Stimulated activated CD8-positive, alpha-beta memory T cell treated with anti-CD3 and anti-CD28 coated beads, Interleukin-7, amount 100 ng/mL, for 48 hours (primary cell): Measurements from ENCODE around the gene CRYZ.
A peak's percentile ranks its signal among the peaks of the same experiment; 100 is the strongest.
"Not testable (repeated sequence)": the region's sequence is repeated elsewhere in the genome, so short reads cannot be mapped to it uniquely, and the experiment has no call there.

Experiments used
- DNase-seq, 2 donors: peaks; one replicate each; pipeline ENCODE4 v3.0.0-alpha.2; 2020; ENCODE audit warnings: low read depth in 1 of 2; ENCODE audit errors: extremely low read depth in 1 of 2

The CRYZ gene, protein sequence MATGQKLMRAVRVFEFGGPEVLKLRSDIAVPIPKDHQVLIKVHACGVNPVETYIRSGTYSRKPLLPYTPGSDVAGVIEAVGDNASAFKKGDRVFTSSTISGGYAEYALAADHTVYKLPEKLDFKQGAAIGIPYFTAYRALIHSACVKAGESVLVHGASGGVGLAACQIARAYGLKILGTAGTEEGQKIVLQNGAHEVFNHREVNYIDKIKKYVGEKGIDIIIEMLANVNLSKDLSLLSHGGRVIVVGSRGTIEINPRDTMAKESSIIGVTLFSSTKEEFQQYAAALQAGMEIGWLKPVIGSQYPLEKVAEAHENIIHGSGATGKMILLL

DNA sequence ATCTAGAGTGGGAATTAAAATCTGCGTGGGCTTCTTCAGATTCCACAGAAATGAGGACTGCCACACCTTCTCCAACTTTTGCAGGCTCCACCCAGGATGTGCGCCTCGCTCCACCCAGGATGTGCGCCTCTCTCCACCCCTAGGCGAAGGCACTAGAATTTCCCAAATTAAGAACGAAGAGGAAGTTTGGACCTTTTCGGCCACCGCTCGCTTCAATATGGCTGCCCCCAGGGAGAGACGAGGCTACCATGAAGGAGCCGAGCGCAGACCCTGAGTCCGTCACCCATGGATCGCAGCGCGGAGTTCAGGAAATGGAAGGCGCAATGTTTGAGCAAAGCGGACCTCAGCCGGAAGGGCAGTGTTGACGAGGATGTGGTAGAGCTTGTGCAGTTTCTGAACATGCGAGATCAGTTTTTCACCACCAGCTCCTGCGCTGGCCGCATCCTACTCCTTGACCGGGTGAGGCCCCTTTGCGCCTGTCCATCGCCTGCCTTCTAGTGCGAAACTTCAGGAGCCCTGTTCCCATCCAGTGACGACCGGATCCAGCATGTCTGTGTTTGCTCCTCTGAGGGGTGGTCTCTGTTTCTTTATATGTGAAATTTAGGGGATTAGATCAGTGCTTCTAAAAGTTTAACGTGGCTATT is at the start of gene CRYZ, which contains the start of gene TYW3:
Gene CRYZ, minus strand, starts transcription at position 91 of the 644 bp plus-strand sequence. CDS start 8,229 bp downstream, outside the sequence.
Gene TYW3, plus strand, starts transcription at position 193 of the 644 bp plus-strand sequence. Its CDS starts 93 bp downstream, at position 286.
- DNase-seq: peak; percentile 60 to 81

DNA sequence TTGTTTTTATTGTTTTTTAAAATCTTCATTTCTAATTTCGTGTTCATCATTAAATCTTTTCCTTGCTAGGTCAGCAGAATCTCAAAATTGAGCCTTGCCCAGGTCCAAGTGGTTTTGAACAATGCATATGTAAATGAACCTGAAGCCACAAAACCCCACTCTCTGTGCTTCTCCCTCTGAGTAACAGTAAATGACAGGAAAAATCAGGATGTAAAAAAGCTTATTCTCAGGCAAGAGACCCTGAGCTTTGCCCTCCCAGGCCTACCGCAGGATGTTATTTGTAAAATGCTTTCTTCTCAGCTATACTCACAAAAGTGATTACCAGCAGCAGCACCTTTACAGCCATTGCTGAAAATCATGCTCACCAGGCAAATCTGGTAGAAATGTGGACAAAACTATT is 47.7 kb upstream of the CRYZ start:
- no peak for DNase-seq

DNA sequence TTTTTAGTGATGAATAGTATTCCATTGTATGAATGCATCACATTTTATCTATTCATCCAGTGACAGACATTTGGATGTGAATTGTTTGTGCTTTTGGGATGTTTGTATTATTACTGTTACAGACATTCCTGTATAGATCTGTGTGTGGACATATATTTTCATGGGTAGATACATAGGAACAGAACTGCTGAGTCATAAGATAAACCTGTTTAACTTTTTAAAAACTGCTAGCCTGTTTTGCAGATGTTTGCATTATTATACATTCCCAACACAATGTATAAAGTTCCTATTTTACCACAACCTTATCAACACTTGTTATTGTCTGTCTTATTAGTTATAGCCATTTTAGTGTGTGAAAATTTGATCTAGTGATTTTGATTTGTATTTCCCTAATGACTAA is 46.9 kb upstream of the CRYZ start:
- DNase-seq: no peak

DNA sequence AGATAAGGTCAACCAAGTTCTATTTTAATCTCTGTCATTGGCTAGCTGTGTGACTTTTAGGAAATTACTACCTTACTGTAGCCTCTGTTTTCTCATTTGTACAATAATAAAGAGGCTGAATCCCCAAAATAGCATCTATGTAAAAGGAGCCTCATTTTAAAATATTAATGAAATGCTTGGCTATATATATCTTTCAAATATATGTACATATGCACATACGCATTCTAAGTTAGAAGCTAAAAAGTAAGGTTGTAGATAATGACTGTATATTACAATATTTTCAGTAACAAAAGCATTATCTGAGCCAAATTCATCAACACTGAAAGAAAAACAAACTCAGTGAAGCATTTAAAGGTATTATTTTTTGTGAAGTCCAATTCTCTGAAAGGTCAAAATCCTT is 44.7 kb upstream of the CRYZ start:
- DNase-seq: no peak

DNA sequence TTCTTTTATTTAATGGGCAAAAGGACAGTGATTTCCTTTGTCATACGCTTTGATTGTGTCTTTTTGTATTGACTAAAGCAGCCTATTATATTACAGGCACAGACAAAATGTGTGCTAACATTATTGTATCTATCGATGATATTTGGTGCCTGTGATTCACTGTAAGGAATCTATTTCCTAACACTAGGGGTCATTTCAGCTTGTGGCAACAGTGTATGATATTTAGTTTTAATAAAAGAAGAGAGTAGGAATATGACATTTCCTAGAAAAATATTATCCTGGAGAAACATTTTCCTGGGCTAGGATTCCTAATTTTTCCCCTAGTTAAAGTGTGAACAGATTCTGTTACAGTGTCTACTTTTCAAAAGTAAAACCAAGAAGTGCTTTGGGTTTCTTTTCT is 42.9 kb upstream of the CRYZ start:
- no peak for DNase-seq

DNA sequence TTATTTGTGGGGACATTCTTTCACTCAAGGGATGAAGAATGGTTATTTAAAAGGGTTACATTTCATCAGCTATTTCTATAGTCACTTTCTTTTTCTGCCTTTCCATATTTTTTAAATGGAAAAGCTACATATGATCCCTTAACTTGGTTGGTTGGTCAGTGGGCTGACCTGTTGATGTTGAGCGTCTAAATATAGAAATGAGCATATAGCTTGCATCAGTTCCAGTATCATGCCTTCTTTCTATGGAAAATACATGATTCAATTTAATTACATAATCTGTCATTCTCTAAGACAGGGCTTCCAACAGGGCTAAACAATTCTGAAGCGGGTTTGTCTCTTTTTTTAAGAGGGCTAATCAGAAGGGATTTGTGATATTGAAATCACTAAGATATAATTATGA is 40.7 kb upstream of the CRYZ start:
- DNase-seq: no peak

DNA sequence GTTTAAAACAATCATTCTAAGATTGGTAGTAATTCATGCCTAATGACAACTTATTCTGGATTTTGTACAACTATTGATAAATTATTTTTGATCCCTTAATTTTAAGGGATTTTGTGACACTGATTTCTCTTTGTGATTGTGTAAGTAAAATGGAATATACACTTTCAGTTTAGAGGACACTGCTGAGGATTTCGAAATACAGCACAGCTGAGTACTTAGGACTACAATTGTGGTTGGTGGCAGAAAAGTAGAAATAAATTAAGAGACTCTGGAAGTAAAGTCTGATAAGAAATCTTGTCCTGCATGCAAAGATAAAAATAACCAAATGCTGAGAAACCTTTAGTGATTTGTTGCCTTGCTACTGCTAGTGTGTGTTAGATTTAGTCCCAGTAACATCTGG is 40.1 kb upstream of the CRYZ start:
- DNase-seq: no peak

DNA sequence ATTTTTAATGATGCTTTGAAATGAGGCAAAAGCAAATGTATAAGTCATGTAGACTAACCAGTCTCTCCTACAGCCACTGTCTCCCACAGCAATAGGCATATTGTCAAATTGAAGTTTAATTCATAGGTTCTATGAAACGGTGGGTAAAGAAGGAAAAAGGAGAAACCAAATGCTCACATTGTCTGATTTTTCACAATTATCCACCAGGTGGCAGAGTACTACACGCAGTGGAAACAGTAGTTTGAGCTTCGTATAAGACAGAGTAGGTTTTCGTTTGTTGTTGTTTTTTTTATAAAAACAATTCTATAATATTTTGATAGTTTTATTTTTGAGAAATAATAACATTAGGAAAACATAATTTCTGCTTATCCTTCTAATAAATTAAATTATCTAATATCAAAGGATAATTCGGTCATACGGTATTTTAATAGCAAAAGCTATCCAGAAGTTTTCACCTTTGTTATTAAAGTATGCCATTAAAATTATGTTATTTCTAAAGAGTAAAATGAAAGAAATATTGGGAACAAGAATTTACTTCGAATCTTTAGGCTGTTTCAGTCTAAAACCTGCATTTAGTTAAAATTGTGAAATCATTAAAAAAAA is 39.2 kb upstream of the CRYZ start:
- DNase-seq: no peak

DNA sequence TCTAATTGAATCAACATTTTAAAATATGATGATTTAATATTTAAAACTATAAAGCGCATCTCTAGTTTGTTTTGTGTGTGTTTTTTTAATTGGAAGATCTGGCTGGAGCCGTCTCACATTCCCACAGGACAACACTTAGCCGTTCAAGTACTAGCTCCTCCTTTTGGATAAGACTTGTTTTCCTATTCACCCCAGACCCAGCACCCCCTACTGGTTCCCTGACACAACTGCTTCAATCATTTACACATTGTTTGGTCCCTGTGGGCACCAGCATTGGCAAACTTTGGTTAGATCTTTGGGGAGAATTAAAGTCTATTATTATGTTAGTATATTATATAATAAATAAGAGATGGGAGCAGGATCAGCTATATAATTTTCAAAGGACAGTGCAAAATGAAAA is 34.6 kb upstream of the CRYZ start:
- no peak for DNase-seq

DNA sequence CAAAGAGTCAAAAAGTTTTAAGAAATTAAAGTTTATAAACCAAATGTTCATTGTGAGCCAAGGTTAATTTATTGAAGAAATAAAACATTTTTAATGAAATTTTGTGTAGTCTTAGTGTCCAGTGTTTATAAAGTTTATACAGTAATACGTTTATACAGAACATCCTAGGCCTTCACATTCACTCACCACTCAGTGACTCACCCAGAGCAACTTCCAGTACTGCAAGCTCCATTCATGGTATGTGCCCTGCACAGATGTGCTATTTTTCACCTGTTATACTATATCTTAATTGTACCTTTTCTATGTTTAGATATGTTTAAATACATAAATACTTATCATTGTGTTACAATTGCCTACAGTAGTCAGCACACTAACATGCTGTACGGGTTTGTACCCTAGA is 33.7 kb upstream of the CRYZ start:
- no peak for DNase-seq

DNA sequence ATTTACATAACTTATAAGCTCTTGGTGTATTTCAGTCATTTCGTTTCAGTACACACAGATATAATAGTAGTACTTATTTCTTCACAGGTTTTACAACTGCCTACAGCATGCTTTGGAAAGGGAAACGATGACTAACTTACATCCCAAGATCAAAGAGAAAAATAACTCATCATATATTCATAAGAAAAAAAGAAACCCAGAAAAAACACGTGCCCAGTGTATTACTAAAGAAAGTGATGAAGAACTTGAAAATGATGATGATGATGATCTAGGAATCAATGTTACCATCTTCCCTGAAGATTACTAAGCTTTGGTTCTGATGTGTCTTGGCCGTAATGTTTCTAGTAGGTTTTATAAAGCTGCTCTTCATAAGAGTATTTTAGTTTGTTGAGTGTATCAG is 31.0 kb upstream of the CRYZ start:
- DNase-seq: no peak

DNA sequence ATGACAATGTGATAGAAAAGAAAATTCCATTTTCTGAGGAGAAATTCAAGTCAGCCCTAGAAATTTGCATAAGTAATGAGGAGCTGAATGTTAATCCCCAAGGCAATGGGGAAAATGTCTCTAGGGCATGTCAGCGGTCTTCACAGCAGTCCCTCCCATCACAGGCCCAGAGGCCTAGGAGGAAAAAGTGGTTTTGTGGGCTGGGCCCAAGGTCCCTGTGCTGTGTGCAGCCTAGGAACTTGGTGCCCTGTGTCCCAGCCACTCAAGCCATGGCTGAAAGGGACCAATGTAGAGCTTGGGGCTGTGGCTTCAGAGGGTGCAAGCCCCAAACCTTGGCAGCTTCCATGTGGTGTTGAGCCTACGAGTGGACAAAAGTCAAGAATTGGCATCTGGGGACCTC is 23.8 kb upstream of the CRYZ start:
- DNase-seq: not testable (repeated sequence)

DNA sequence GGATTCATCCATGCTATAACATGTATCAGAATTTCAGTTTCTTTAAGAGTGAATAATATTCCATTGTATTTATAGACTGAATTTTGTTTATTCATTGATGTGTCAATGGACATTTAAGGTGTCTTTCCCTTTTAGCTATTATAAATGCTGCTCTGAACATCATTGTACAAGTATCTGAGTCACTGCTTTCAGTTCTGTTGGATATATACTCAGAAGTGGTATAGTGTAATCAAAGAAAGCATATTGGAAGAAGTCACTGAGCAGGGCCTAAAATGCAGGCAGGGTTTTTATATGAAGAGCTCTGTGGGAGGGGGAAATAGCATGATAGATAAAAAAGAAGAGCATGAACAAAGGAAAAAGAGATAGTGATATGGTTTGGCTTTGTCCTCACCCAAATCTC is 22.6 kb upstream of the CRYZ start:
- DNase-seq: no peak

DNA sequence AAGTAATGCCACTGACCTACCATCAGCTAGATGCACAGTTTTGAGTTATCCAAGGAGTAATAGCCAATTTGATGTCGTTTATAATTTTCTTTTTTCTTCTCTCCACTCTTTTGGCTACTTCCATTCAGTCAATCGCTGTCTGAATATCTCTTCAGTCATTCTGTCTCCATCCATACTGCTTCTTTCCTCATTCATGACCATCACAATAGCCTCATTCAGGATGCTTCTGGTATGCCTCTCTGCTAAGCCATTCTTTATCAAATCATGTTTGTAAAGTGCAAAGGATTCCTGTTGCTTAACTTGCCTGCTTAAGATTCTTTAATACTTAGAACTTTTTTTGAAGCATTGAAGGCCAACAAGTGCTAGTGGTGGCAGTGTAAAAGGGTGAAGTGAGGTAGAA is 20.3 kb upstream of the CRYZ start:
- DNase-seq: no peak

DNA sequence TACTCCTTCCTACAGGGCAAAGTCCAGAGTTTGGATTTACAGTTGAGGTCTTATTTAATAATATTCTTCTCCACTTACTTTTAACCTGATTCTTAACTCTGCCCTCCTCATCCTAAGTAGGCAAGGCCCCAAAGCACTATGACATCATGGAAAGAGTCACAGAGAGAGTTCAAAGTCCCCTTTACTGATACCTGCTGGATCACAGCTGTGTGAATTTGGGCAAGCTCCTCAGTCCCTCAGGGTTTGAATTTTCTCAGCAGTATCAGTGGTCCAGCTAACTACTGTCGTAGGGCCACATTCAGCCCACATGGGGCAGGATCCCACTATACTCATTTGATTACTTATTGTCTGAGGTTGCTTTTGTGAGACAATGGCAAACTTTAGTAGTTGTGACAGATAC is 16.1 kb upstream of the CRYZ start:
- no peak for DNase-seq

DNA sequence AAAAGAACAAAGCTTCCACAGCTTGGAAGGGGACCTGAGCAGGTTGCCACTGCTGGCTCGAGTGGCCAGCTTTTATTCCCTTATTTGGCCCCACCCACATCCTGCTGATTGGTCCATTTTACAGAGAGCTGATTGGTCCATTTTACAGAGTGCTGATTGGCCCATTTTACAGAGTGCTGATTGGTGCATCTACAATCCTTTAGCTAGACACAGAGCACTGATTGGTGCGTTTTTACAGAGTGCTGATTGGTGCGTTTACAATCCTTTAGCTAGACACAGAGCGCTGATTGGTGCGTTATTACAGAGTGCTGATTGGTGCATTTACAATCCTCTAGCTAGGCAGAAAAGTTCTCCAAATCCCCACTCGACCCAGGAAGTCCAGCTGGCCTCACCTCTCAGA is 12.4 kb upstream of the CRYZ start:
- DNase-seq: not testable (repeated sequence)

DNA sequence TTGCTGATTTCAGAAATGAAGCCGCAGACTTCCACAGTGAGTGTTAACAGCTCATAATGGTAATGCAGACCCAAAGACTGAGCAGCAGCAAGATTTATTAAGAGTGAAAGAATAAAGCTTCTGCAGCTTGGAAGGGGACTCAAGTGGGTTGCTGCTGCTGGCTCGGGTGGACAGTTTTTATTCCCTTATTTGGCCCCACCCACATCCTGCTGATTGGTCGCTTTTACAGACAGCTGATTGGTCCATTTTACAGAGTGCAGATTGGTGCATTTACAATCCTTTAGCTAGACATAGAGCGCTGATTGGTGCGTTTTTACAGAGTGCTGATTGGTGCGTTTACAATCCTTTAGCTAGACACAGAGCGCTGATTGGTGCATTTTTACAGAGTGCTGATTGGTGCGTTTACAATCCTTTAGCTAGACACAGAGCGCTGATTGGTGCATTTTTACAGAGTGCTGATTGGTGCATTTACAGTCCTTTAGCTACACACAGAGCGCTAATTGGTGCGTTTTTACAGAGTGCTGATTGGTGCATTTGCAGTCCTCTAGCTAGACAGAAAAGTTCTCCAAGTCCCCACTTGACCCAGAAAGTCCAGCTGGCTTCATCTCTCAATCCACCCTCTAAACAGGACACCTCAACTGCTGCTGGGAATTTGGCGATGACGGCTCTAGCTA is 7.6 kb upstream of the CRYZ start:
- DNase-seq: not testable (repeated sequence)

DNA sequence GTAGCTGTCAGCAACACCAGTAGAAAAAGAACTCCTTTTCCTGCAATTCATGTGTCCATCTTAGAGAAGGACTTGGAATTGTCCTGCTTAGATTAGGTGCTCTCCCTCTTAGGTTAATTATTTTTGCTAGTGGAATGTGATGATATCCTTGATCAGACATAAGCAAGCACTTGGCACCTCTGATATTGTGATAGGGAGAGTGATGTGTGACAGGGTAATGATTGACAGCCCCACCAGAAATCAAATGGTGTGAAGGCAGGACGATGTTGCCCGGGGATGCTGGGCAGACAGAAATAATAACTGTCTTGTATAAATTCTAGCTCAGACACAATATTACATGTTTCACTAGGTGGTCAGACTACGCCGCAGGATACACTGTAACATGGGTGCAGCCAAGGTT is 4.5 kb upstream of the CRYZ start:
- DNase-seq: no peak

DNA sequence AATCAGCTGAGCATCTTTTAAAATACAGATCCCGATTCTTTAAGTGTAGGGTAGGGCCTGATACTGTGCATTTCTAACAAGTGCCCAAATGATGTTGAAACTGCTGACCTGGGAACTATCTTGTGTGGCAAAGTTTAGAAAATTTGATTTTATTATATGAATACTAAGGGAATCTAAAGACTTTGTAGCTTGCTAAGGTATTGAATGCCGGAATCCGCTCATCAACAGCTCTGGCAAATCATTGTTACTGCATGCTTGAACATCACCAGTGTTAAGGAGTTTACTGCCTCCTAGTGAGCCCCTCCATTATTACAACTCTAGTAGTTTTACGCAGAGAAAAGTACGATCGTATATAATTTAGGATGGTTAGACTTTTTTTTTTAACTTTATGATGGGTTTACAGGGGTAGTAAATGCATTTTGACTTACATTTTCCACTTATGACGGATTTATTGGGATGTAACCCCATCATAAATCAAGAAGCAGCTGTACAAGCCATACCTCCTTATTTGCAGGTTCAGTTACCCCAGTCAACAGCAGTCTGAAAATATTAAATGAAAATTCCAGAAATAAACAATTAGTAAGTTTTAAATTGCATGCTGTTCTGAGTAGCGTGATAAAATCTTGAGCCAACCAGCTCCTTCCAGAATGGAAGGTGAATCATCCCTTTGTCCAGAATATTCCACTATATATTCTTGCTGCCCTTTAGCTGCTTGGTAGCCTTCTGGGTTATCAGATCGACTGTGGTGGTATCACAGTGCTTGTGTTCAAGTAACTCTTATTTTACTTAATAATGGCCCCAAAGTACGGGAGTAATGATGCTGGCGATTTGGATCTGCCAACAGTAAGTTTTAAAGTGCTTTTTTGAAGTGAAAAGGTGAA is 994 bp upstream of the CRYZ start:
- DNase-seq: peak in 1 of 2 donors; percentile 5

DNA sequence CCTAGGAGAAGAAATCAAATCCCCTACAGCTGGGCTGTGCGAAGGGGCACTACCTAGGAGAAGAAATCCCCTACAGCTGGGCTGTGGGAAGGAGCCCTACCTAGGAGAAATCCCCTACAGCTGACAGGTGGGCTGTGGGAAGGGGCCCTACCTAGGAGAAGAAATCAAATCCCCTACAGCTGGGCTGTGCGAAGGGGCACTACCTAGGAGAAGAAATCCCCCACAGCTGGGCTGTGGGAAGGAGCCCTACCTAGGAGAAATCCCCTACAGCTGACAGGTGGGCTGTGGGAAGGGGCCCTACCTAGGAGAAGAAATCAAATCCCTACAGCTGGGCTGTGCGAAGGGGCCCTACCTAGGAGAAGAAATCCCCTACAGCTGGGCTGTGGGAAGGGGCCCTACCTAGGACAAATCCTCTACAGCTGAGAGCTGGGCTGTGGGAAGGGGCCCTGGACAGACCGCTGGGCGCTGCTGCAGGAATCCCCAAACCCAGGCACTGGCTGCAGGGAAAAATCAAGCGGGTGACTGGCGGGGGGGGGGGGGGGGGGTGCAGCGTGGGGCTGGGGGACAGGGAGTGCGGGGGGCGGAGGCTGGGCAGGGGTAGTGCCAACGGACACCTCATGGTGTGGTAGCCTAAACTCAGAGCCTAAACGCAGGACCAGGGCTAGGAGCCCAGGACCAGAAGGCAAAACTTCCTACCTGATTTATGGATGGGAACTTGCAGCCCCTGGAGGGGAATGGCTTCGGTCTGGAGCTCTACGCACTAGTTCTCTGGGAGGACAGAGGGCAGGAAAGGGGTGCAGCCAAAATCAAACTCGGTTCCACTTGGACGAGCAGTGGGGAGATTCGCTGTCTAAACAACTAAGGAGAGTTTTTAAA is 541 bp downstream of the CRYZ start:
- DNase-seq: peak in 1 of 2 donors; percentile 2
